Fibroblast of gingiva (primary cell): Measurements from ENCODE around the gene RITA1.
"Not testable (repeated sequence)": the region's sequence is repeated elsewhere in the genome, so short reads cannot be mapped to it uniquely, and the experiment has no call there.

Experiments
- DNase-seq: peaks from one replicate; pipeline ENCODE4 v3.0.0-alpha.2; 2011; ENCODE audit warnings: low read depth

RITA1 gene

GRCh38 chr12:113202300-113203075 is 17.0 kb downstream of the RITA1 start:
- DNase-seq: no peak

GRCh38 chr12:113203852-113204760 is 18.6 kb downstream of the RITA1 start:
- peak; percentile 45 for DNase-seq

GRCh38 chr12:113204804-113205203 is 19.3 kb downstream of the RITA1 start:
- no peak for DNase-seq

DNA sequence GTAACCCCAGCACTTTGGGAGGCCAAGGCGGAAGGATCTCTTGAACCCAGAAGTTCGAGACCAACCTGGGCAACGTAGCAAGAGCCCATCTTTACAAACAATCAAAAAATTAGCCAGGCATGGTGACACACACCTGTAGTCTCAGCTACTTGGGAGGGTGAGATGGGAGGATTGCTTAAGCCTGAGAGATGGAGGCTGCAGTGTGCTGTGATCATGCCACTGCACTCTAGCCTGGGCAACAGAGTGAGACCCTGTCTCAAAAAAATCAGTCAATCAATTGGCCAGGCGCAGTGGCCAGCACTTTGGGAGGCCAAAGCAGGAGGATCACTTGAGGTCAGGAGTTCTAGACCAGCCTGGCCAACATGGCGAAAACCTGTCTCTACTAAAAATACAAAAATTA is 21.3 kb downstream of the RITA1 start:
- DNase-seq: not testable (repeated sequence)

GRCh38 chr12:113207613-113208040 is 22.1 kb downstream of the RITA1 start:
- no peak for DNase-seq

DNA sequence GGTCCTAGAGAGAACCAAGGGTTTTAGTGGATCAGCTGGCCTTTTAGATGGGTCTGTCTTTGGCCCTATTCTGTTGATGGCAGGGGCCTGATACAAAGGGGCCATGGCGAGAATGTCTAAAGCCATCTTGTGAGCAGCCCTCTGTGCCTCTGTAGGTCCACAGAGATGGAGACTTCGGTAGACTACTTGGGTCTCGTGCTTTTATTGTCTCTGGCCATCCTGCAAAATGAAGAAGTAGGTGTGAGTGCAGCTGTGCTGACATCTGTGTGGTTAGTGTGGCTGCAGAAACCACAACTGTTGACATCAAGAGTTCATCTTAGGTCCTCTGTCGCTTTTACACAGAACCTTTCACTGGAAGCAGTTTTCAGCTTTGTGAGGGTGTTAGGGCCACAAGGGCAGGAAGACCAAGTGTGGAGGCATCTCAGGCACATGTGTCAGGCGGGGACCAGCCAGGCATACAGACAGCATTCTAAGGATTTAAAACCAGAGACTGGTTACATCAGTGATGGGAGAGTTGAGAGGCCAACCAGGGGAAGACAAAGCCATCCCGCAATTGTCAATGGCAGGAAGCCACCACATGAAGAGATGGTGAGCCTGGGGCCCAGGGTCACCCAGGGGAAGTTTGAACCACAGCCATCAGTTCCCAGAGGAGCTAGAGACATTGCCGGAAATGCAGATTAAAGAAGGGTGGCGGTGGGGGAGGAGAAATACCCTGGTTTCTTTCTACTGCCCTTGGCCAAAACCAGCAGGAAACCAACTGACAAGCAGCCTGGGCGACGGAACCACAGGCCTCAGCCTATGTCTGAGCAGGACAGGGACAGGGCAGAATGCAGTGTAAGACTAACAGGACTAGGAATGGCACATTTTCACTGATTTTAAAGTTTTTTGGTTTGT is 22.8 kb downstream of the RITA1 start:
- DNase-seq: no peak

DNA sequence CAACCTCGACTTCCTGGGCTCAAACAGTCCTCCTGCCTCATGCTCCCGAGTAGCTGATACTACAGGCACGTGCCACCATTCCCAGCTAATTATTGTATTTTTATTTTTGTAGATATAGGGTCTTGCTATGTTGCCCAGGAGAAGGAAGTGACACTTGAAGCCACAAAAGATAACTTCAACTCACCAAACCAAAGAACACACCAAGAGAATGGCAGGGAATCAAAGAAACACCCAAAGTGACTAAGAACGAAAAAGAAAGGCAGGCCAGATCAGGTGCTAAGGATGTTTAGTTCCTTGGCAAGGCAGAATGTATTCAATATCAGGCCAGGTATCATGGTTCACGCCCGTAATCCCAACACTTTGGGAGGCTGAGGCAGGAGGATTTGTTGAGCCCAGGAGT is 25.6 kb downstream of the RITA1 start:
- no peak for DNase-seq

GRCh38 chr12:113214895-113215400 is 29.4 kb downstream of the RITA1 start:
- DNase-seq: peak; percentile 99

GRCh38 chr12:113216027-113216426 is 30.5 kb downstream of the RITA1 start:
- no peak for DNase-seq

DNA sequence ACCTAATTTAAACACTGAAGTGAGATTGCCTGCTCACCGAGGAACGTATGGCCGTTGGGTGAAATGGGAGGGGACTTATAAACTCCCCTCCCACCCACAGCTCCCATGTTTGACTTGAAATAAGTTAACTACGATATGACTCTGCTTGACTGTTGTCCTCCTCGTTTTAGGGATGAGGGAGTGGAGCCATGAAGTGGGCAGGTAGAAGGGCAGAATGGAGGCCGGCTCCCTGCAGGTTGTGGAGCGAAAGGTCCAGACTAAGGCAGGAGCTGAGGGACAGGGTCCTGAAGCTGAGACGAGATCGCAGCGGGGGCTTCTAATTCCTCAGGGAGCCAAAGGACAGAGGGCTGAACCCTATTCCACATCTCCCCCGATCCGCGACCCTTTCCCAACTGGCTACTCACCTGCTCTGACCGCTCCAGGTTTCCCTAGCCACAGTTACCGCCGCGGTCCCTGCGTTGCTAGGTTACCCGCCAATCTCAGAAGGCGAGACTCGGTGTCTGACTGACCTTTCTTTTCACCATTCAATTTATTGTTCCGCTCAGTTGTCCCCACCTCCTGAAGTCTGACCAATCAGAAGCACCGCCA is 35.2 kb downstream of the RITA1 start:
- DNase-seq: no peak

DNA sequence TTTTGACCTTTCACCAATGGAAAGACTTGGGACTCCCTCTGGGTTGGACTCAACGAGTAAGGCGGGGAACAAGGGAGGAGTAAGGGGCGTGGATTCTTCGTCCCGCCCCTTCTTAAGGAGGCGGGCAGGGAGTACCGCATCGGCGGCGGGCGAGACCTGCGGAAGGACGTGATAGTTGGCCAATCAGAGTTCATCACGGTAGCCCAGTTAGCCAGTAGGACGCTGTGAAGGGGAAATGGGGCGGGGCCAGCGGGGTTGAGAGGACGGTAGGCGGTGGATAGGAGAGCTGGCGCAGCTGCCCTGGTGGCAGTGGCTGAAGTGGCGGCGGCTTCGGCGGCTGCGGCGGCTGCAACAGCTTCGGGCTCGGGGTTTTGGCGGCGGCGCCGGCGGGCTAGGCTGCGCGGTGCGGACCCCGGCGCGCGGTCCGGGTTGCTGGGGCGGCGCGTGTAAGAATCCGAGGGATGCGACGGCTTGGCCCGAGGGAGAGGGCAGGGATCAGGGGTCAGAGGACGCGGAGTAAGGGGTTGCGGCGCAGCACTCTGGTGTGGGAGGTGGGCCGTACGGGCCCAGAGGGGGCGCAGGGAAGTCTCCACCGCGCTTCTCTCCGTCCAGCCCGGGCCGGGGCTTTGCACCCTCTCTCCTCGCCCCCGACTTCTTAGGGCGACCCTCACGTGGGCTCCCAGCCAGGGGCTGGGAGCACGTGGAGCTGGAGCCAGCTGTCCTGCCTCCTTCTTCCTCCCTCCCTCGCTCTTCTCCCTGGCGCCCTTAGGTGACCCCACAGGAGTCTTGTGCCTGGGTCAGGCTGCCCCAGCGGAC is 35.9 kb downstream of the RITA1 start, which contains the start of gene TPCN1:
TSS of gene TPCN1 (plus strand) at position 284 of the 816 bp plus-strand sequence. CDS start 5,389 bp downstream, outside the sequence.
- peak; percentile 100 for DNase-seq

DNA sequence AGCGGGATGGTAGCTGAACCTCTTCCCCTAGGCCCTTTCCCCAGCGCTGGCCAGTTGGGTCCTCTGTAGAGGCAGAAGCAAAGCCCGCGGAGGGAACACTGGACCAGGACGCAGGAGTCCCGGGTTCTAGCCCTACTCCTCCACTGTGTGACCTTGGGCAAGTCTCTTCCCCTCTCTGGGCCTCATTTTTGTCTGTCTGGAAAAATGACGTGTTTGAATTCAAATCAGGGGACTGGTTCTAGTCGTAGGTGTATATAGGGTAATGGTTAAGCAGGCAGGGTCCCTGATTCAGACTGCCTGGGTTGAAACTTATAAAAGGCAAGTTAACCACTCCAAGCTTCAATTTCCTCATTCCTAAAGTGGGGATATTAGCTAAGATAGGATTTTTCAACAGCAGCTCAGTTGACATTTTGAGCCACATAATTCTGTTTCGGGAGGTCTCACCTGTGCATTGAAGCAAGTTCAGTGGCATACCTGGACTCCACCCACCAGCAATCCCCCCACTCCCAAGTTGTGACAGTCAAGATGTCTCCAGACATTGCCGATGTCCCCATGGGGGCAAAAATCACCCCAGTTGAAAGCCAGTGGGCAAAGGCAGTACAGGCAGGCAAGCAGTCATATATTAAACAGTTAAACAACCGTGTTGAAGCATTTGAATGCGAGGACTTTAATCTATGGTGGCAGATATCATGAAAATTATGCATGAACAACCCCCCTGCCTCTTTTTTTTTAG is 36.6 kb downstream of the RITA1 start:
- no peak for DNase-seq

GRCh38 chr12:113222730-113223531 is 37.4 kb downstream of the RITA1 start:
- peak; percentile 93 for DNase-seq

- no peak for DNase-seq
These were observed 39.4 kb downstream of the RITA1 start for GRCh38 chr12:113224955-113225354.

DNA sequence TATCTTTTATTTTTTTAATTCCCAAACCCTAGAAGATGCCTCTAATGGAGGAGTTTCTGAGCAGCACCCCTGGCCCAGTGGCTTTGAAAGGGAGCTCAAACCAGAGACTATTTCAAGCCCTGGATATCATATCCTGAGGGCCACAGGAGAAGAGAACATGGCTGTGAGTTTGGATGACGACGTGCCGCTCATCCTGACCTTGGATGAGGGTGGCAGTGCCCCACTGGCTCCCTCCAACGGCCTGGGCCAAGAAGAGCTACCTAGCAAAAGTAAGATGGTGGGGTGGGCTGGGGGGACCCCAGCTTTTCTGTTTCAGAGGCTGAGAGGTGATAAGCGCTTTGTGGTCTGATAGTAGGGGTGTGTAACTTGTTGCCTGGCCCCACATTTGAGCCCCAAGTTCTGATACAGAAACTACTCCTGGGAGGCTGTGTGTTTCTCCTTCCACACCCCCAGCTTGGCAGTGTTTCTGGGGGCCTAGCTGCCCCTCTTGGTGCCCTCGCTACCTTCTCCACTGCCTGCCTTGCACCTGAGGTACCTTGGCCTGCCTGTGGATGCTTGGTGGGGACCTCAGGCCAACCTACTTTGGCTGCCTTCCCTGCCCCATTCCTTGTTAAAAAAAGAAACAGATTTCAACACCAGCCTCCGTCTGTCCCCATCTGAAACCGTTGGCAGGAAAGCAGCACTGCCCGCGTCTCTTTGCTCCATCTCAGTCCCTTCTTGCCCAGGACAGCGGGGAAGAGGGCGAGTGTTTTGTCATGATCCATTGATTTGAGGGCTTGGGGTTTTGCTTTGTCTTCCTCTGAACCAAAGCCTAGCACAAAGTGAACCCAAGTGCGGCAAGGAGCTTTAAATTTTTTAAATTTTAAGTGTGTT is 41.4 kb downstream of the RITA1 start:
- DNase-seq: peak; percentile 58

DNA sequence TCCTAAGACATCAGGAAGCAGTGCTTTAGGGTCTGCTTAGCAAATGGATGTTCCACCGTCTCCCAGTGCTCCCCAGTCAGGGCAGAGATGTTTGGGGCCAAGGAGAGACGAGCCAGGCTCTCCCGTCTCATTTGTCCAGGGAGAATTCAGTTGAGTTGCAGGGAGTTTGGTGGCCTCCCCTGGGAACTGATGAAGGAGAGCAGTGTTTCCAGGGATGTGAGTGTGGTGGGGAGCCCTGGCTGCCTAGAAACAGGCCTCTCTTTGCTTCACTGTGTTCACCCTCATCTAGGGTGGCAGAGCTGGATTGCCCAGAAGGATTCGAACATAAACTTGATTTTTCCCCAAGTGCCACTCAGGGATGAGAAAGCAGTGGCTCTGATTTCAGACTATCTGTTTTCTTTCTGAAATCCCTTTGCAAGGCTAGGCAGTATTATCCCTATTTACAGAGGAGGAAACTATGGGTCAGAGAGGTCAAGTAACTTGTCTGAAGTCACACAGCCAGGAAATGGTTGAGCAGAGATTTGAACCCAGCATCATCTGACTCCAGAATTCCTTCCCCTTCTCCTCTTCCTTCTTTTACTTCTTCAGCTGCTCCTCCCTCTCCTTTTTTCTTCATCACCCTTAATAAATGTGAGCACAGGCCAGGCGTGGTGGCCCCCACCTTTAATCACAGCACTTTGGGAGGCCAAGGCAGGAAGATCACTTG is 42.3 kb downstream of the RITA1 start:
- no peak for DNase-seq

DNA sequence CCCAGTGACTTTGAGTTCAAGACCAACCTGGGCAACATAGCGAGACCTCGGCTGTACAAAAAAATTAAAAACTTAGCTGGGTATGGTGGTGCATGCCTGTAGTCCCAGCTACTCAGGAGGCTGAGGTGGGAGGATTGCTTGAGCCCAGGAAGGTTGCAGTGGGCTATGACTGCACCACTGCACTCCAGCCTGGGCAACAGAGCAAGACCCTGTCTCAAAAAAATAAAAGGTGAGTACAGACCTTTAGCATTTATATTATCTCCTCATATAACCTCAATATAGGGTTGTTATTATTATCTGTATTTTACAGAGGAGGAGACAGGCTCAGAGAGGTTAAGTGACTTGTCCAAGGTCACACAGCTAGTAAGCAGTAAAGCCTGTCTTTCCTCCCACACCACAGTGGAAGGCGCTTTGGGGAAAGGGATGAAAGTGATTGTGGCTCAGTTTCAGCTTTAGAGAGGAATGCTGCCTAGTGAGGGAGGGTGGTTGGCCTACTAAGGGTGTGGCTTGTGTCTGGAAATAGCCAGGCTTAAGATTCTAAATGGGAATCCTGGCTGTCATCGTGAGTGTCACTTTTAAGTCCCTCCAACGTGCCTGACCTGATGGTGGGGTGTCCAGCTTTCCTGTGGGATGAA is 43.0 kb downstream of the RITA1 start:
- no peak for DNase-seq
